ENCODE results near the gene TMEM263.
A peak's percentile ranks its signal among the peaks of the same experiment; 100 is the strongest.

The TMEM263 gene

GRCh38 chr12:106947461-106947860 lies 8.2 kb upstream of the TMEM263 start:
- no peak for DNase-seq (ENCODE audit: low read depth in 2 of 2)
- no peak overlapping the region for H3K4me3 ChIP-seq (replicated peaks in 1 of 2; ENCODE audit: low read depth in 2 of 2, low read length in 2 of 2)
- TF ChIP-seq, protein P1, sequence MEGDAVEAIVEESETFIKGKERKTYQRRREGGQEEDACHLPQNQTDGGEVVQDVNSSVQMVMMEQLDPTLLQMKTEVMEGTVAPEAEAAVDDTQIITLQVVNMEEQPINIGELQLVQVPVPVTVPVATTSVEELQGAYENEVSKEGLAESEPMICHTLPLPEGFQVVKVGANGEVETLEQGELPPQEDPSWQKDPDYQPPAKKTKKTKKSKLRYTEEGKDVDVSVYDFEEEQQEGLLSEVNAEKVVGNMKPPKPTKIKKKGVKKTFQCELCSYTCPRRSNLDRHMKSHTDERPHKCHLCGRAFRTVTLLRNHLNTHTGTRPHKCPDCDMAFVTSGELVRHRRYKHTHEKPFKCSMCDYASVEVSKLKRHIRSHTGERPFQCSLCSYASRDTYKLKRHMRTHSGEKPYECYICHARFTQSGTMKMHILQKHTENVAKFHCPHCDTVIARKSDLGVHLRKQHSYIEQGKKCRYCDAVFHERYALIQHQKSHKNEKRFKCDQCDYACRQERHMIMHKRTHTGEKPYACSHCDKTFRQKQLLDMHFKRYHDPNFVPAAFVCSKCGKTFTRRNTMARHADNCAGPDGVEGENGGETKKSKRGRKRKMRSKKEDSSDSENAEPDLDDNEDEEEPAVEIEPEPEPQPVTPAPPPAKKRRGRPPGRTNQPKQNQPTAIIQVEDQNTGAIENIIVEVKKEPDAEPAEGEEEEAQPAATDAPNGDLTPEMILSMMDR (IDR thresholded peaks at IDR 0.05; ENCODE audit: low read depth, low read length): no peak

GRCh38 chr12:106950591-106950990 lies 5.1 kb upstream of the TMEM263 start:
- DNase-seq (ENCODE audit: low read depth in 2 of 2): no peak
- H3K4me3 ChIP-seq (replicated peaks in 1 of 2; ENCODE audit: low read depth in 2 of 2, low read length in 2 of 2): no peak overlapping the region
- TF ChIP-seq, protein P1 (IDR thresholded peaks at IDR 0.05; ENCODE audit: low read depth, low read length): no peak

DNA sequence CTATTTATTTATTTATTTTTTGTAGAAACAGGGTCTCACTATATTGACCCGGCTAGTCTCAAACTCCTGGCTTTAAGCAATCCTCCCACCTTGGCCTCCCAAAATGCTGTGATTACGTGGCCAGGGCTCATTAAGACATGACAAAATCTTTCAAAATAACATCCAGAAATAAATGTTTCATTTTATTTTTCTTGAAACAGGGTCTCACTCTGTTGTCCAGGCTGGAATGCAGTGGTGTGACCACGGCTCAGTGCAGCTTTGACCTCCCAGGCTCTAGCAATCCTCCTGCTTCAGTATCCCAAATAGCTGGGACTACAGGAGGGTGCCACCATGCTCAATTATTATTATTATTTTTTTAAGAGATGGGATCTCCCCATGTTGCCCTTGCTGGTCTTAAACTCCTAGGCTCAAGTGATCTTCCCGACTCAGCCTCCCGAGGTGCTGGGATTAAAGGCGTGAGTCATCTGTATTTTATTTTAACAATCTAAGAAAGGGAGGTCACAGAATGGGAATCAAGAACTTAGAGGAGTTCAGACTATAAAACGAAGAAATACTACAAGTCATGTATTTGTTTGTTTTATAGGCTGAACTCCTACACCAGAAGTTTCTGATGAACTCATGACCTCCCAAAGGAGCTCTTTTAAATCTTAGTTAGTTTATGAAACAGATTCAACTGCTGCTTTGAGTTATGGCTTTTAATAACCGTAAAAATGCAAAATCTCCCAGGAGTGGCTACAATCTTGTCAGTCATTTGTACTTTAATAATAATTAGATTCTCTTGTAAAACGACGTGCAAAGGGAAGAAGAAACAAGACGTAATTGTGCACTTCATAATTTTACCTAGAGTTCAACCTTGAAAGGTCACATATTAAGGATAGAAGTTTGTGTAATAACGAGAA lies 2.1 kb upstream of the TMEM263 start:
- TF ChIP-seq, protein P1 (IDR thresholded peaks at IDR 0.05; ENCODE audit: low read depth, low read length): no peak
- no peak overlapping the region for H3K4me3 ChIP-seq (replicated peaks in 1 of 2; ENCODE audit: low read depth in 2 of 2, low read length in 2 of 2)
- no peak for DNase-seq (ENCODE audit: low read depth in 2 of 2)

DNA sequence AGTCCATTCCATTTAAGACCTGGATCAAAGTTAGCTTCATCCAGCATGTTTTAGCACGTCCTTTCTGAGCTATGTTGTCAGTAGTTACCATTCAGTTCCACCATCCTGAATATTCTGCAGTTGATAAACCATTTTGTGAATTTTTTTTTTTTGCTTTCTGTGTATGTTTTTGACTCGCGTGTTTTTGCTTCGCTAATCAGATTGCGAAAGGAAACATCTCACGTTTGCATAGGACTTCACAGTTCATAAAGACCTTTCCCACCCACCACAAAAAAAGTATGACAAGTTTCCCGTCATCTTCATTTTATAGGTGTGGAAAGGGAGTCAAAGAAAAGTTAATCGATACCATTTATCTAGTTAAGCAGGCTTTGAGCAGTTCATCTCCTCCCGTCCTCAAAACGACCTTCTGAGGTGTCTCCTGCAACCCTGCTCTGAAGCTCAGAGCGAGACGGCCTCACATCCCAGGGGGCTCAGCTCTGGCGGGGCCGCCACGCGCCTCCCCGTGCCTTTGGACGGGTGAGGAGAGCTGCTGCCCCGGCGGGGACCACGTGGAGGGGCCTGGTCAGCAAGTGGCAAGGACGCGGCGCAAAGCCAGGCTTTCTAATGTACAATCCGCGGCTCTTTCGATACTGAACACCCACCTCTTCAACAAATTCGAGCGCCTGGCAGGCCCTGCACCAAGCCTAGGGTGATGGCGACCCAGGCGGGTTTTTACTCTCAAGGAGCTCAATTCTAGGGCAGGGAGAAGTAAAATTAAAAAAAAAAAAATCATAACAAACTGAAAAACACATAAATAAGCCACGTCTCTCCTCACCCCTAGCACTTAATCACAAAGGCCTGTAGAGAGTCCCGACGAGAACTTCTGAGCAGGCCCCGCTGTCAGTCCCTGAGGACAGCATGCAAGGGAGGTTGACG lies 988 bp upstream of the TMEM263 start:
- peak in 1 of 2 donors; percentile 39 for DNase-seq (ENCODE audit: low read depth in 2 of 2)
- TF ChIP-seq, protein P1 (IDR thresholded peaks at IDR 0.05; ENCODE audit: low read depth, low read length): no peak
- peak overlapping the region; percentile 51 to 92 for H3K4me3 ChIP-seq (replicated peaks in 1 of 2; ENCODE audit: low read depth in 2 of 2, low read length in 2 of 2)

- H3K4me3 ChIP-seq (replicated peaks in 1 of 2; ENCODE audit: low read depth in 2 of 2, low read length in 2 of 2): peak overlapping the region; percentile 92 to 94
- peak; percentile 70 to 82 for DNase-seq (ENCODE audit: low read depth in 2 of 2)
- TF ChIP-seq, protein P1 (IDR thresholded peaks at IDR 0.05; ENCODE audit: low read depth, low read length): no peak
Observed at GRCh38 chr12:106956048-106956578, 406 bp downstream of the TMEM263 start.

DNA sequence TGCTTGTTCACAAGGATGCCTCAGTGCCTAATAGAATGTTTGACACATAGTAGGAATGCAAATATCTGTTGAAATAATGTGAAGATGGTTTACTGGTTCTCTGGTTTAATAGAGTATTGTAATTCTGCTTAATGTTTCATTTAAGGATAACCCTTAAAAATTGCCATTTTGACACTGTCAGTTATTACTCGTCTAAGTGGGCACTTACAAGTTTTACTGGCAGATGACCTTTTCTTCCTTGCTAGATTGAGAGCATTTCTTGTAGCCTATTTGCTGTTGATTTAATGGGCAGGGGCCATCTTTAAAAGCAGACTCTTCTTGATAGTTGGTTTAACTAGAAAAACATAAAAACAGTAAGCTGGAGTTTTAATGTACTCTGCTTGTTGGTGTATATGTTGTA lies 1.9 kb downstream of the TMEM263 start:
- peak overlapping the region; percentile 92 to 94 for H3K4me3 ChIP-seq (replicated peaks in 1 of 2; ENCODE audit: low read depth in 2 of 2, low read length in 2 of 2)
- DNase-seq (ENCODE audit: low read depth in 2 of 2): peak in 1 of 2 donors; percentile 18
- TF ChIP-seq, protein P1 (IDR thresholded peaks at IDR 0.05; ENCODE audit: low read depth, low read length): no peak

Measured in cardiac fibroblast (primary cell).